ENCODE data around the gene LDLRAD3.
A peak's percentile ranks its signal among the peaks of the same experiment; 100 is the strongest.
"Not testable (repeated sequence)": the region's sequence is repeated elsewhere in the genome, so short reads cannot be mapped to it uniquely, and the experiment has no call there.

LDLRAD3 gene, protein sequence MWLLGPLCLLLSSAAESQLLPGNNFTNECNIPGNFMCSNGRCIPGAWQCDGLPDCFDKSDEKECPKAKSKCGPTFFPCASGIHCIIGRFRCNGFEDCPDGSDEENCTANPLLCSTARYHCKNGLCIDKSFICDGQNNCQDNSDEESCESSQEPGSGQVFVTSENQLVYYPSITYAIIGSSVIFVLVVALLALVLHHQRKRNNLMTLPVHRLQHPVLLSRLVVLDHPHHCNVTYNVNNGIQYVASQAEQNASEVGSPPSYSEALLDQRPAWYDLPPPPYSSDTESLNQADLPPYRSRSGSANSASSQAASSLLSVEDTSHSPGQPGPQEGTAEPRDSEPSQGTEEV

DNA sequence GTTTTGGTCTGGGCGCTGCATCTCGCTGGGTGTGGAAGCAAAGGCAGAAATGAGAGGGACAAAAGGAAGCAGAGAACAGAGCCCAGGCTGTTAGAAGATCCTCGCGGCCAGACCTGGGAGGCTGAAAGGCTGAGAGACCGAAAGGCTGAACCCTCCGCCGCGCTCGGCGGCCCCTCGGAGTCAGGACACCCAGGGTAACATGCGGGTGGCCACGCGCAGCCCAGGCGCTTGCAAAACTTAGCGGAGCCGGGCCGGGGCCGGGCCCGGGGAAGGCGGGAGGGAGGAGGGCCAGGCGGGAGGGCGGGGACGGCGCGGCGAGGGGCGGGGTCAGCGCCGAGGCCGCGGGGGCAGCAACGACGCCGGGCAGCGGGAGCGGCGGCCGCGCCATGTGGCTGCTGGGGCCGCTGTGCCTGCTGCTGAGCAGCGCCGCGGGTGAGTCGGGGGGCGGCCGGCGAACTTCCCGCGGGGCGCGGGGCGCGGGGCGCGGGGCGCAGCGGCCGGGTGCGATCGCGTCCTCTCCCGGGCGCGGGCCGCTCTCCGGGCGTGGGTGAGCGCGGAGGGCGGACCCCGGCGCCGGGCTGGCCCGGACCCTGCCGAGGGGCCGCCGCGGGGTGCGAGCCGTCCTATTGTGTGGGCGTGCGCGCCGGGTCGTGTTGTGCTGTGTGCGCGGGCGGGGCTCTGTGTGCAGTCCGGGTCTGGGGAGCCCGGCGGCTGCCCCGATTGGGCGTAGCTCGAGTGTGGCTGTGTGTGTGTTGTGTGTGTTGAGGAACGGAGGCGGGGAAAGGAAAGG lies at the start of gene LDLRAD3:
LDLRAD3 (plus strand) TSS at position 350 of the 790 bp plus-strand sequence; CDS start at position 387, 37 bp downstream.
- peak; percentile 93 for DNase-seq

DNA sequence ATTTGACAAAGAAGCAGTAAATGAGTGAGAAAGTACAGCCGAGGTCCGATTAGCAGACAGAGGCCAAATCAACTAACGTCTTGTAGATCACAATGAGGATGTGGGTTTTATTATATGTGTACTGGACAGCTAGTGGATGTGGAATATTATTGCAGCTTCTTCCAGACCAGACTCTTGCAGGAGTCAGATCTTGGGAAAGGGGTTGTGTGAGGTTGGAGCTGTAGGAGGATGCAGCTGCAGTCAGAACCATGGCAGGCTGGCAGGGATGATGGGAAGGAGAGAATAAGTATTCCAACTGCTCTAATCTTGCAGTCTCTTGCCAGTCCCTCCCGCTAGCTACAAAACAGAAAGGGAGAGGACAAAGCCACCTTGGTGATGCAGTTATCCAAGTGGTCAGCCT lies 46.8 kb upstream of the LDLRAD3 start:
- DNase-seq = no peak

DNA sequence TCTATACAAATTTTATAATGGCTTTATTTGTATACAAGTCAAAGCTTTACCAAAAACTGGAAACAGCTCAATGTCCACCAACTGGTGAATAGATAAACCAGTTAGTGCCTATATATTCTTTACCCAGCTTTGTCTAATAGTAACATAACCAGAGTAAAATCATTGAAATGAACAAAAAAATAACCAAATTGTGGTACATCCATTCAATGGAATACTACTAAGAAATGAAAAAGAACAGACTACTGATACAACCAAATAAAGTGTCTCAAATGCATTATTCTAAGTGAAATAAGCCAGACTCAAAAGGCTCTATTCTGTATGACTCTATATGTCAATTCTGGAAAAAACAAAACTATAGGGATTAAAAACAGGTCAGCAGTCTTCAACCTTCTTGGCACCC lies 40.9 kb upstream of the LDLRAD3 start:
- no peak for DNase-seq

DNA sequence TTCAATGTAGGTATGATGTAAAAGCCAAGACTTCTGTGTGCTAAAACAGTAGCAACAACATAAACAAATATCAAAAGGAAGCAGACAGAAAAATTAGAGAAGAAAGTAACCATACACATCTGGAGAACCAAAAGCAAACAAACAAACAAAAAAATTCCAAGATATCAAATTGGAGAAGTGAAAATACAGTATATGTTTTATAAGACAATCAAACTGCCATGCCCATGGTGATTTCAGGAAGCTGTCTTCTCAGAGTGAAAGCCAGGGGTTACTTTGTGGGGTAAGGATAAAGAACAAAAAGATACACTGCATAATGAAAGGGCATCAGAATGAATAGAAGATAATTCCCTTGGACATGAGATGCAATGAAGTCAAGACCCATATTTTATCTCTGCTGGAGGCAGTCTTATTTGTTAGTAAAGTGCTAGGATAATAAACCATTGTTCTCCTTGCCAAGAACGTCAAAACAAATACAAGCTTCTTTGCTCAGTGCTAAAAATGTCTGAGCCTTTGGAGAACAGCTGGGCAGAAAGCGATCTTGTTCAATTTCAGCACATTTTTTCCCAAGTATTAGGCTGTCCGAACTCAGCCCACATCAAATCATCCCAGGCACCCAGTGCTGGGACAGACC lies 38.1 kb upstream of the LDLRAD3 start:
- DNase-seq = no peak

DNA sequence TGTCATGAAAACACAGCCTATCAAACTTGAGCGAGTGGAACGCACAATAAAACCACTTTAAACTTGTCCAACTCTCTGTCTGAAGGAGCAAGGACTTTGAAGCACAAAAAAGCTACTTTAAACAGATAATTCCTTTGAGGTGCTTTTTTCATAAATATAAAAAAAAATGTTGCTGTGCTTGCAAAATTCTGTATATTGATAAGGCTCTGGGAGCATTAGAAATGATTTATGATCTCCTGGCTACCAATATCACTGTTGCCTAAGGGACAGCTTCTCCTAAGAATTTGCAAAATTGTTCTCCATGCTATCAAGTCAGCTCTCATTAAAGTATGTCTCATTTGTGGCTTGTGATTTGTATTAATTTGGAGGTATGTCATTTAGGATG lies 37.6 kb upstream of the LDLRAD3 start:
- DNase-seq = no peak

DNA sequence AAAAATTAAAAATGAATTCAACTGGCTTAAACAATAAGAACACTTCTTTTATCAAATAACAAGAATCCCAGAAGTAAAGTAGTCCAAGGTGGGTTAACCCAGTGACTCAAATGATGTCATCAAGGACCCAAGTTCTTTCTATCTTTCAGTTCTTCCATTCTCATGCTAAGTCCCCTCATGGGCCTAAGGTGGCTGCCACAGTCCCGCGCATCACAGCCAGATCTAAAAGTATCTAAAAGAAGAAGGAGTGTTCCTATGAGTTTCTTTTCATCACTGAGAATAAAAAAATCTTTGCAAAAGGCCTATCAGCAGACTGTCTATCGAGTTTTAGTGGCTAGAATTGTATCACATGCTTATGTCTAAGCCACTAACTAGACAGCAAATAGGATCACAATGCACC lies 37.2 kb upstream of the LDLRAD3 start:
- no peak for DNase-seq

DNA sequence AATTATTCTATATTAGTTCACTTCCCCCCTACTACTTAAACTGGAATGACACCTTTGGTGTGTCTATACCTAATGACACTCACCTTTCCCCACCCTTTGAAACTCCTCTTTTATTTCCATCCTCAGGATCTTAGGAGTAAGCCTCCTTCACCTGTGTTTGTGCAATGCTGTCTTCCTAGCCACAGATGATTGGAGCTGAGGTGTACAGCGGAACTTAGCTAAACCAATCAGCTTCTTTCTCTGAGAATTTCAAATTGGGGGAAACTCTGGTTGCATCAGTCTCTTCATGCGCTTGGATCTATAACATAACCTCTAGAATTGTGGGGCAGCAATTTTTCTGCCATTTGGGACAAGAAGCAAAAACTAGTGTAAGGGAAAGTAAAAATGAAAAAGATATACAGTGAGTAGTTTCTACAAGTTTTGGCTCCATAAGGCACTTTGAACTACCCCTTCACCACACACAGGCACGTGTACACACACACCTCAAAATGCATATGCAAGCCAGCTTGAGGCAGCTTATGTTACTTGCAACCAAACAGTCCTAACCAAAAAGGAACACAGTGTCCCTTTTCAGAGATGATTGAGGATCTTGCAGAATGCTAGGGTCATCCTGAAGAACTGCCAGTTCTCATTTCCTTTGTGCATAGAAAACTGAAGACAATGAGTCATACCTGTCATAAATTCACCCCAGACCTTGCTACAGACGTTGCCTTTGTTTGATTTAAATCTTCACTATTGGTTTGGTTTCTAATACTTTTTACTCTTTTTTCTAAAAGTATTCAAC lies 36.0 kb upstream of the LDLRAD3 start:
- no peak for DNase-seq

DNA sequence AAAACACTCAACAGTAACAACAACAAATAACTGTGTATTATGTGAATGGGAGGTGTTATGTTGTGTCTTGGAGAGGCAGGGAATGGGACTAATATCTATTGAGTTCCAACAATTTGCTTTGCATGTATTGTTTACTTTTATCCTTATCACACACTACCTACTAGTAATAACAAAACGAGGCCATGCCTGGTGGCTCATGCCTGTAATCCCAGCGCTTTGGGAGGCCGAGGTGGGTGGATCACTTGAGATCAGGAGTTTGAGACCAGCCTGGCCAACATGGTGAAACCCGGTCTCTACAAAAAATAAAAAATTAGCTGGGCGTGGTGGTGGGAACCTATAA lies 35.5 kb upstream of the LDLRAD3 start:
- not testable (repeated sequence) for DNase-seq

DNA sequence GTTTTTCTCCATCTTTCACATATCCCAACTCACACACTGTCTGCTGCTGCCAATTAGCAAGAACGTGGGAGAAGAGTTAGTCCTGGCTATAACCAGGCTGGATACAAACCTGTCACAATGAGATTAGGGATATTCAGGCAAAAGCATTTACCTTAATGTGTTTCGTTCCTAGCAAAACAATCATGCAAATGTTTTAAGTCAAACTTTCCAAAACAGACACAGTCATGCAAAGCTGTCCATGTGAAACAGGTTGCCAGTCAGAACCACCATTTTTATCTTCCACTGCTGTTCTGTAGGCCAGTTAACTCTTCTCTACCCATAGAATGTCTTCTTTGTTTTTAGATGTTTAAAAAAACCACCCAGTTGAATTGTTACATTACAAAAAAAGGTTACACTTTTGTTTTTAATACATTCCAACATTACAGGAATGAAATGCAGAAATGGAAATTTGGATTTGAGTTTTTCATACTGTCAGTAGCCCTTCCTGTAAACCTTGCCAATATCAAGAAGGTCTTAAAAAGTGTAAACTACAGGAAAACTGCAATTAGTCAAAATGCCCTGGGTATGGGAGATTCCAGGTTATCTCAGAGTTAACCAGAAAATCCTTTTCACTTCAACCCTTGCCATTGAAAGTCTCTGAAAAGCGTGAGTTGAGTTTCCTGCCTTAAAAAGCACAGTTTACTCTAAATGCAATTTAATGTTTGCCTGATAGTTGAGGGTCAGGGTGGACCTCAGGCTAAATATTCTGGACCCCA lies 34.2 kb upstream of the LDLRAD3 start:
- no peak for DNase-seq

DNA sequence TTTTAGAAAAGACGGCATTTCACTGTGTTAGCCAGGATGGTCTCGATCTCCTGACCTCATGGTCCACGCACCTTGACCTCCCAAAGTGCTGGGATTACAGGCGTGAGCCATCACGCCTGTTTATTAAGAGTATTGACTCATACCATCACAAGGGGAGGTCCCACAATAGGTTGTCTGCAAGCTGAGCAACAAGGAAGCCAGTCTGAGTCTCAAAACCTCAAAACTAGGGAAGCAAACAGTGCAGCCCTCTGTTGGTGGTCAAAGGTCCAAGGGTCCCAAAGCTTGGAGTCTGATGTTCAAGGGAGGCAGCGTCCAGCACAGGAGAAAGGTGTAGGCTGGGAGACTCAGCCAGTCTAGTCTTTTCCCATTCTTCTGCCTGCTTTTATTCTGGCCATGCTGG lies 32.8 kb upstream of the LDLRAD3 start:
- DNase-seq = no peak

DNA sequence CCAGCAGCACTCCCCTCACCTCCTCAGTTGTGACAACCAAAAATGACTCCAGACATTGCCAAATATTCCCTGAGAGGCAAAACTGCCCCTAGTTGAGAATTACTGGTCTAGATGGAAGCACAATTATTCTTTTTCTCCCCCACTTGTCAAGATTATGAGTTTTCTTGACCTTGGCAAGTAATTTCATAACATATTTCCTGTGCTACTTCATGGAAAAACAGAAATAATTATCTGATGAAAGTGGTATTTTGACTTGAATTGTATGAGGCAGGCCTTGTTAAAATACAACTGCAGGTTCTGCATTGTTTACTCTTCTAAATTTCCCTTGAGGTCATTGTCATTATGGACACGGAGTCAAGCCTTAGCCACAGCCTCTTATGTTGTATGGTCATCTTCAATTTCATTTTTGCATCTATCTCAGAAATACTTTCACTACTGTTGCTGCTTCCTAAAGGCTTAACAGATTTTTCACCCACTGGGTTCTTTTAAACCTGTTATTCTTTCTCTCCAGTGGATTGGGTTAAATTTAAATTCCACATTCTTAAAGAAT lies 32.2 kb upstream of the LDLRAD3 start:
- no peak for DNase-seq

DNA sequence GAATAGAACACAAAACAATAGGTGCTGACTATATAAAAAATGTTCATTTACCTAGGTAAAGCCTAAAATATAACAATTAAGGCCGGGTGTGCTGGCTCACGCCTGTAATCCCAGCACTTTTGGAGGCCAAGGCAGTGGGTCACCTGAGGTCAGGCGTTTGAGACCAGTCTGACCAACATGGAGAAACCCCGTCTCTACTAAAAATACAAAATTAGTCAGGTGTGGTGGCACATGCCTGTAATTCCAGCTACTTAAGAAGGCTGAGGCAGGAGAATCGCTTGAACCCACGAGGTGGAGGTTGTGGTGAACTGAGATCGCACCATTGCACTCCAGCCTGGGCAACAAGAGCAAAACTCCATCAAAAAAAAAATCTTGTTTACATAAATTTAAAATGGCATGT lies 31.4 kb upstream of the LDLRAD3 start:
- DNase-seq = not testable (repeated sequence)

DNA sequence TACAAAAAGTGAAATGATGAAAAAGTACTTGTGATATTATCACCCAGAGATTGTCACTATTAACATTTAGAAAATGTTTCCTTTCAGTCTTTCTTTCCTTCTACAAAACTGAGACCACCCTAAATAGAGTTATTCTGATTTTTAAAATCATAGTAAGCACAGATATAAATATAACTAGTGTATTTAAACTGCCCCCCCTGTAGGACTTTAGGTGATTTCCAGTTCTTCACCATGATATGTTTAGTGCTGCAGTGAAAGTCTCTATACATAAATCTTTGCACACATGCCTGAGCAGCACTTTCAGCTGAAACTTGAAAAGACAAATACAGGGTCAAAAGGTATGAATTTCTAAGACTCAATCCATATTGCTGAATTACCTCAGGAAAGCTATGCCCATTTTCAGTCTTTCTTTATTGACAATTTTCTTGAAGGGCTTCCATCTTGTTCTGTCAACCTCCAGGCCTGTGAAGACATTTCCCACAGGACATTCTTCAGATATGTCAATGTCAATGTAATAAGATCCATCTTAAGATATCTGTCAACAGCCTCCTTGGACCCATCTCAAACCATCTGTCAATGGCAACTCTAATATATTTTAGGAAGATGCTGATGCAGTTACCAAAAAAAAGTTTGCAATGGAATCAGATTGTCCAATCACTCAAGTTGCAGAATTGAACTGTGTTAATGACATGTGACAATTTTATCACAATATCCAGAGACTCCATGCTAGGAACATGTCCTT lies 30.8 kb upstream of the LDLRAD3 start:
- no peak for DNase-seq

DNA sequence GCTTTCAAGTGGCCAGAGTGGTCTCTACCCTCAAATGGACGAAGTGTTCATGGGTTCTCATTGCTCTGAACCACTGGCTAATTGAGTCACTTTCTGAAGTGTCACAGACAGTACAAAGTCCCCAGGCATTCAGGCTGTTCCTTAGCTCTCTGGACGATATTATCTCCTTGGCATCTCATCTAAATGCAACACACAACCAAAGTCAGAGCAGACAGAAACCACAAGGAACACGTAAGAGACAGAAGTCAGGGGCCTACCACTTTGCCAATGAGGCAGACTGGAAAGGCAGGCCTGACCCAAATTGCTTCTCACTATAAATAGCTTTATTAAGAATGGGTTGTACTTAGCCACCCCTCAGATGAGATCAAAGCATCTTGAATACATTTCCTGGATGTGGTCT lies 29.0 kb upstream of the LDLRAD3 start:
- no peak for DNase-seq

DNA sequence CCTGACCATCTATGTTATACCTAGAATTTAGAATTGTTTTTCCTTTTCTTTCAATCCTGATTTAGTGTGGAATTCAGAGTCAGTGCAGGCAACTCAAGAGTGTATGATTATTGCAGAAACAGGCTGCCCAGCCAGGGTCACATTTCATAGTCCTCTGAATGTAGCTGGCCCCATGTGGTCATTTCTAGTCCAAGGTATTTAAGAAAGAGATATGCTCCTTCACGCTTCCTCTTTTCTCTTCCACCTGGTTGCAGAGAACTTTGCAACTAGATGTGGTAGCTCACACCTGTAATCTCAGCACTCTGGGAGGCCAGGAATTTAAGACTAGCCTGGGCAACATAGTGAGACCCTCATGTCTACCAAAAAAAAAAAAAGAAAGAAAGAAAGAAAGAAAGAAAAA lies 27.6 kb upstream of the LDLRAD3 start:
- no peak for DNase-seq

DNA sequence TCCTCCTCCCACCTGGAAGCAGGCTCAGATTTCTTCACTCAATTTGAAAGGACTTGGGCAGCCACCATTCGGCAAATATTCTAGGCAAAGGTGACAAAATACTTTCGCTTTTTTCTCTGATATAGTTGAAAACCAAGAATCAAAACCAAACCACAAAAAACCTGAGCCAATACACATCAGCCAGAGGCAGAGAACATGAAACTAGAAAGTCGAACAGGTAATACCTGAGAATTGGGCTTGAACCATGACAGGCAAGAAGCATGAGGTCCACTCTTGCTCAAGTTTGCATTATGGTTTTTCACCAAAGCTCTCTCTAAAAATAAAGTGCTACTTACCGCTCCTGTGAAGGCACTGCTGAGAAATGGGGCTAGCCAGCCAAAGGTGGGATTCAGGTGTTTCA lies 26.2 kb upstream of the LDLRAD3 start:
- no peak for DNase-seq

DNA sequence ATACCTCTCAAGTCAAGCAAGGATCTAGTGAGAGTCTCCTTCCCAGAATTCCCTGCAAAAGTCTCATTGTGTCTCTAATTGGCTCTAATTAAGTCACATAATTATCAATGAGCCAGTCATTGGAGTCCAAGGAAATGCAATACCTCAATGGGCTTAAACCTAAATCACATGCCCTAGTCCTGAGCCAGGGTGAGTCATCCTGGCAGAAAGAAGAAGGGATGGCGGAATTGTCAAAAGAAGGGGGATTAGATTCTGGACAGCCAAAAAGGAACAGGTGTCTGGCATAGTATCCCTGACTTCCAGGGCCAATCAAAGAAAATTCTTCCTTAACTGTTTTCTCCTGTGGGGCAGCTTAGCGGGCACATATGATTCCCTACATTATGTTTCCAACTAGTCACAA lies 25.1 kb upstream of the LDLRAD3 start:
- no peak for DNase-seq

DNA sequence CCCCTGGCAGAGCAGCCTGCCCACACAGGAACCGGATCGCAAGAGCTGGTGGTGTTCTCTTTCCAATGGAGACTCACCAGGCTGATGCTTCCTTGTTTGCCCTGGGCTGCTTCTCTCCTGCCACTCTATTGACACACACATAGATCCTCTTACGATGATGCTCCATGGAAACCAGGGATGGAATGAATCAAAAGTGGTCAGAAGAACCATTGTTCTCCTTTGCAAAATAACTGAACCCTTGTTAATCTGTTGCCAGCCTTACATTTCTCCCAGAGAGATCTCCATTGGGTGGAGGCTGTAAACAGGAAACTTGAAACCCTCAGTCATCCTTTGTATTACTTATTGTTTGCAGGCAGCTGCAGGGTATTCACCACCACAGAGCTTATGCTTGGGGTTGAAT lies 24.6 kb upstream of the LDLRAD3 start:
- no peak for DNase-seq

DNA sequence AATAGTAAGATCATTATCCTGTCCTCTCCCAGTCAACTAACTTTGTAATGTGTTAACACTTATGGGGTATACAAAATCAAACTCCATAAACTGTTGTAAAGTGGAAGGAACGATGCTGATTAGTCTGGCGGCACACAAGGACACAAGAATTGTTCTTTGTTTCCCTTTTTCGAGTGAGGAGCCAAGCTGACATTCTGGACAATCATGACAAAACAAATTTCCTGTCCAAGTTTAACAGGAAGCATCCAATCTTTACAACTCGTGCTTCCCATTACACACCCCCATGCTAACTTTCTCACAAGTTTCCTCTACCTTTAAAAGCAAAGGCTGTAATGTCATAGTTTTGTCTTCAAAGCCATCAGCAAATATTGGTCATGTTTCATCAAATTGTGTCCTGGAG lies 20.4 kb upstream of the LDLRAD3 start:
- DNase-seq = no peak

DNA sequence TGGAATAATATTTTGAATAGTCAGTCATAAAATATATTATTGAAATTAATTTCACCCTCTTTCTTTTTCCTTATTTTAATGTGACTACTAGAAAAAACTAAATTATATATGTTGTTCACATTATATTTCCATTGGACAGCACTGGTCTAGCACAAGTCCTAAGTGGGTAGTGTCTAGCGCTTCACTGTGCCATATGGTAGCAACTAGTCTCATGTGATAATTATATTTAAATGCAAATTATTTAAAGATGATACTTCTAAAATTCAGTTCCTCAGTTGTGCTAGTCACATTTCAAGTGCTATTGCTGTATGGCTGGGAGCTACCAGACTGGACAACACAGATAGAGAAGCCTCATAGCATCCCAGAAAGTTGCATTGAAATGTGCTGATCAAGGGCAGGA lies 19.1 kb upstream of the LDLRAD3 start:
- no peak for DNase-seq

DNA sequence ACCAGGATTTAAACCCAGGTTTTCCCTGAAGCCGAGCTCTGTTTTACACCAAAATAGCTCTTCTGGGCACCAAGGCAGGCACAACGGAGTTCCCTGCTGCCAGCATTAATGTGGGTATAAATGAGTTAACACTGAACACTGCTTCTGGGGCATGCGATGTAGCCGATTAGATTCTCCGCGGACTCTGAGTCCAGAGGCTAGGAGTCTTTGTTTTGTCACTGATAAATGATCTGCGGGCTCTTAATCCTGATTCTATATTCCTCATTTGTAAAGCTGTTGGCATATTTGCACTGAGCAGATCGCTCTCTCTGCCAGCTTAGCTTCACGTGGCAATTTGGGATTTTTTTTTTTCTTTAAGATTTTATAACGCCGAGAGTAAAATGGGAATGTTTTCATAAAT lies 16.8 kb upstream of the LDLRAD3 start:
- DNase-seq = no peak
